ENCODE data around the gene ASIC1. TPM values are rescaled to one million over a fixed set of nuclear protein-coding genes. Genes with fewer than 3 reads are reported as not detected.
"Not testable (repeated sequence)": the region's sequence is repeated elsewhere in the genome, so short reads cannot be mapped to it uniquely, and the experiment has no call there.

The ASIC1 gene
- 0.71 TPM for total RNA-seq
- long read RNA-seq: 0 reads

DNA sequence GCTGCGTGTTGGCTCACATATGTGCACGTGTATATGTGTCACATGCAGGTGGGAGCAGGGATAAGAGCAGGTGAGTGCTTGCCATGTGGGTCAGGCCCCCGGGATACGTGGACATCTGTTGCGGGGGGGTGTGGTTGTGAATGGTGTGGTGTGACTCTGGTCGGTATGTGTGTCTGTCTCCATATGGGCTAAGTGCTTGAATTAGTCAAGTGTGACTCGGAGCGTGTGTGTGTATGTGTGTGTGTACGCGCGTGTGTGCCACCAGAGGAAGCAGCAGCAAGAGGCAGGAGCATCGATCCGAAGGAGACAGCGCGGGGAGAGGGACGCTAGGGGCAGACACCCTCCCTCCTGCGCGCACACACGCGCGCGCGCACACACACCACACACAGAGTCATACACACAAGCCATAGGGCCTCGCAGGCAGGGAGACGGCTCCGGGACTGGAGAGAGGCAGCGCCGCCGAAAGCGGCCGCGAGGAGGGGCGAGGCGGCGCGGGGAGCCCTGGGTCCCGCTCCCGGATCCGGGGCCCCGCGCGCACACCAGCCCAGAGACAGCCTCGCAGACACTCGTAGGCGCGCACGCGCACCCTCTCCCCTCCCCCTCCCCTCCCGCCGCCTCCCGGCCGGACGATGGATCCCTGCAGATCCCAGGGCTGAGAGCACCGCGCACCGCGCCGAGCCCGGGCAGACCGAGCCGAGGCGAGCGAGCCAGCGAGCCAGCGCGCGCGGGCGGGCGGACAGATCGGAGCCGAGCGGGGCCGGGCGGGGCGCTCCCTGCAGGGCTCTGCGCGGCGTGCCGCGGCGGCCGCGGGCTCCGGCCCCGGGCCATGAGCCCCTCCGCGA, at the start of gene ASIC1:
ASIC1 (plus strand) TSS at position 597 of the 842 bp plus-strand sequence. CDS start 1,171 bp downstream, outside the sequence.
- no peak for DNase-seq (ENCODE audit: low spot score)

DNA sequence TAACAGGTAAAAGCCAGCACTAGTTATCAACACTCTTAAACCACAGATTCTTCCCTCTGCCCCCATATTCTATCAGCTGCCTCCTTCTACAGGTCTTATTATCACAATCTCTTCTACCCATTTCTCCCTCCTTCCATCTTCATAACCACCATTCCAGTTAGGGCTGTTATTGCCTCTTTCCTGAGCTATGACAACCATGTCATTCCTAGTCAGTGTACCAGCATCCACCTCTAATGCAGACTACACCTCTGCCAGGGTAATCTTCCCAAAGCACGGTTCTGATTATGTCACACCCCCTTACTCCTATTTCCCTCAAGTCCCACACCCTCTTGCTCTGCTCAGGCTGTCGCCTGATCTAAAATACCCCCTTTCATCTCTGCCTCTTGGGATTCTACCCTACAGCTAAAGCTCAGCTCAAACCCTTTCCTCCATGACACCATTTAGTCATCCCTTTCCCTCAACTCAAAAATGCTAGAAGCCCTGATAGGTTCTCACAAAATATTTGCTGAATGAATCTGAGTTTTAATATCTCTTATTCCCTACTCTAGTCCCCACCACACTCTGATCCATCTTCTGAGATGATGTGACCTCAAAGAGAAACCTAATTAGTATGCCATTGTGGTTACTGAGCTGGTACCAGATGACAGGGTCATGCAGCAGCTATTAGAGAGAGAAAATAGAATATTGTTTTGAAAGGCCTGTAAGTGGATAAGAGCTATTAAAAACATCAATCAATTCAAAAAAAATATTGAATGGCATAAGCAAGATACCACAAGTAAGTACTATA, 43.8 kb upstream of the ASIC1 start:
- no peak for DNase-seq (ENCODE audit: low spot score)

DNA sequence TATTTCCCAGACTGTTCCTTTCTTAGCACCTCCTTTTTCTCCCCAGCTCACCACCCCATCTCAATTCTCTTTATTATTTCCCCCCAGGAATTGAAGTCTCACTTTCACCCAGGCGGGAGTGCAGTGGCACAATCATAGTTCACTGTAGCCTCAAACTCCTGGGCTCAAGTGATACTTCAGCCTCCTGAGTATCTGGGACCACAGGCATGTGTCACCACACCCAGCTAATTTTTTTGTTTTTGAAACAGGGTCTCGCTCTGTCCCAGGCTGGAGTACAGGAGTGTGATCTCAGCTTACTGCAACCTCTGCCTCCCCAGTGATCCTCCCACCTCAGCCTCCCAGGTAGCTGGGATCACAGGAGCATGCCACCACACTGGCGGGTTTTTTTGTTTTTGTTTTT, 43.1 kb upstream of the ASIC1 start:
- DNase-seq (ENCODE audit: low spot score): no peak

DNA sequence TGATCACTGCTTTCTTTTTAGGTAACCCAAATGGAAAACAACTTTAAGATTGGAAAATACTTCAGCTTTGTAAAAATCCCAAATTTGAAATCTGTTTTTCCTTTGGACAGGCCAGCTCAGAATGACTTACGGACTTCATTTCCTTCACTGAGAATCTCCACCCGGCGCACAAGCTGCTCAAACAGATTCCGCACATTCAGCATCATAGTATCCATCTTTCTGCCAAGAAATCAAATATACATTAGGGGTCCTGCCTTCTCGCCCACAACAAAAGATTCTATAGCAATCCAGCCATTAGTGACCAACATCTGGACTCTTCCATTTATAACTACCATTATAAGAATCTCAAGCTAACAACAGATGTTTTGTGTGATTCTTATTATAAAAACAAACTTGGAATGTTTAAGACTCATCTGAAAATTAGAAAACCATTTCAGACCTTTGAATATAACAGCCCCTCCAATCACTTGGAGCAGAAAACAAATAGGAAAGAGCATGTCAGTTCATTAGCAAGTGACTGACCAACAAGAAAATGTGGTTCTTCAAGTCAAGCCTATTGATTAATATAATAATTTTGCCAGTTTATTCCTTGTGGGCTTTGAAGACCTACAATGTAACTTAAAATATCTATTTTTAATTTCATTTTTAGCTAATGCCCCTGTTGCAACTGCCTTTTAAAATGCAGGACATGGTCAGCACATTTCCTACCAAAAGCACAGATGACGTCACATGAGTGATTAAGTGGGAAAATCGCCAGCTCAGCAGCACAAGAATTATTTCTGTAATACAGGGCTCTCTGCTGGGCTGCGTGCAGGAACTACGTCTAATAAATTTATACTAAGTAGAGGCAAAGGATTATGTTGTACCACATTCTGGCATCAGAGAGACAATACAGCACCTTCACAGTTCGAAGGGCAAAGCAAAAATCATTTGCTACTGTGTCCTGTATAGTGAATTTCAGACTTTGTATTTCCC, 40.6 kb upstream of the ASIC1 start:
- no peak for DNase-seq (ENCODE audit: low spot score)

DNA sequence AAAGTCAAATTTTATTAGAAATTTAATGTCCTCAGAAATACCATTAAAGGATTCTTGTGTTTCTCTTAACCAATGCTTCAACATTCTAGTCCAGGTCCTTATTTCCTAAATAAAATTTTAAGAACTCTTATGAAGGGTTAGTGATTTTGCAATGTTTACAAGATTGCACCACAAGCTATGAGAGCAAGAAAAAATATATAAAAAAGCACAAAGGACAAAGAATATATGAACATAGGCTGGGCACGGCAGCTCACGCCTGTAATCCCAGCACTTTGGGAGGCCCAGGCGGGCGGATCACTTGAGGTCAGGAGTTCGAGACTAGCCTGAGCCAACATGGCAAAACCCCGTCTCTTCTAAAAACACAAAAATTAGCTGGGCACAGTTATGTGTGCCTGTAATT, 39.8 kb upstream of the ASIC1 start:
- no peak for DNase-seq (ENCODE audit: low spot score)

DNA sequence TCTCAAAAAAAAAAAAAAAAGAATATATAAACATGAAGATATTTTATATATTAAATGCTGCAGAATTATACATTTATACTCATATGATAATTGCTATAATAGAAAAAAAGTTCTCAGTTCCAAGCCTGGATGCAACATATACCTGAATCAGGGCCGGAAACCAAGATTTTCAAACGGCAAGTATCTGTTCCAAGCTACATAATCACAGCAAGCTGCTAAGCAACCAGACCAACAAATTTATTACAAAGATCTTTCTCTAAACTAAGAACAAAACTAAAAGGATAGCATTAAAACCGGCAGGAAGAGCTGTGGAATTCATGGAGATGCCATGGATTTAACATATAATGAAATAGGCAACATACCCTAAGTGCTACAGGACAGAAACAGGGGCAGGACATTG, 39.2 kb upstream of the ASIC1 start:
- DNase-seq (ENCODE audit: low spot score): no peak

DNA sequence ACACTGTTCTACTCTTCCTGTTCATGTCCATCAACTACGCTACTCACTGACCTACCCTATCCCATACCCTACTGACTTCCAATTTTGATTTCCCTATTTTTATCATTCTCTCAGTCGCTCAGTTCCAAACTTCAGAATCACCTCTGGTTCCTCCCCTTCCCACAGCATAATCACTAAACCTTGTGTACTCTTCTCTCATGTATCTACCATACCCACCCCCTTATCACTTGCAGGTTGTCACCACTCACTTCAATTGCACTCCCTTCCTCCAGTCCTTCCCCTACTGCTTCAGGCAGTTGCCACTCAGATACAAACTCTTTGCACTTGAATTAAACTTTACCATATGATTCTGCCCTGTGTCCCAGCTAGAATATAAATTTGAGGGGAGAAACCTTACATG, 38.4 kb upstream of the ASIC1 start:
- no peak for DNase-seq (ENCODE audit: low spot score)

DNA sequence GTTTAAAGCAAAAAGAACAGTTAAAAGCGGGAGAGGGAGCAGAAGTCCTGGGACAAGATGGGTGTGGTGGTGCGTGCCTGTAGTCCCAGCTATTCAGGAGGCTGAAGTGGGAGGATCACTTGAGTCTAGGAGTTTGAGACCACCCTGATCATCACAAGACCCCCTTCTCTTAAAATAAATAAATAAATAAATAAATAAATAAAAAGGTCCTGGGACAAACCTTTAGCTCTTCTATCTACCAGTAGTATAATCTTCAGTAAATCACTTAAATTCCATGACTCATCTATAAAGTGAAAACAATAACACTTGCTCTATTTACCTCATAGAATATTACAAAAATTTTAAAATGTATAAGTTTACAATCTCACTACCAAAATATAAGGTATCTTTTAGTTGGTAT, 37.9 kb upstream of the ASIC1 start:
- no peak for DNase-seq (ENCODE audit: low spot score)

DNA sequence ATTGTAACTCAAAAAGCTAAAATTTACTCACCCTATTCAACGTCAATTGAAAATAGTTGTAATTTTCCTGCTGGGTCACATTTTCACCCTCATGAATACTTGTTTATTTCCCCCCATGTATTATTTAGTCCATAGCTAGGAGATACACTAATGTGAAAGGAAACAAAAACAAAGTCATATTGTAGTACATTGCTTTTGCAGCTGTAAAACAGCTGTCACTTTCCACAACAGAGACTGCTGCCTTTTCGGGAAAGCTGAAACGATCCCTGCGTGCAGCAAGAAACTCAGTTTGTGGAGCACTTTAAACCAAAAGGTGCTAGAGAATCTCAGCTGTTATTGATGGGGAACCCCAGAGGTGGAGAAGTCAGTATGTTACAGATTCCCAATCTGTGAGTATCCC, 36.4 kb upstream of the ASIC1 start:
- DNase-seq (ENCODE audit: low spot score): no peak

DNA sequence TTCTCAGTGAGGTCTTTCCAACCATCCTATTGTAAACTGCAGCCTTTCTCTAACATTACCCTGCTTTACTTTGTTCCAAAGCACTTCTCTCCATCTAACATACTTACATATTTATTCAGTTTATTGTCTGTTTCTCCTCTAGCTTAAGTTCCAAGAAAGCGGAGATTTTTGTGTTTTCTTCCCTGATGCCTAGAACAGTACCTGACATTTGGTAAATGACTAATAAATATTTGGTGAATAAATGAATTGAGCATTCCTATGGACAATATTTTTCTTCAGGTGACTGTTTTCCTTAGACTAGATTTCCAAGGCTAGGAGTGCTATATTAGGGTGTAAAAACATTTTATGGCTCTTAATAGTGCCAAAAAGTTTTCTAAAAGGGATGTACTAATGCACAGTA, 34.5 kb upstream of the ASIC1 start:
- no peak for DNase-seq (ENCODE audit: low spot score)

DNA sequence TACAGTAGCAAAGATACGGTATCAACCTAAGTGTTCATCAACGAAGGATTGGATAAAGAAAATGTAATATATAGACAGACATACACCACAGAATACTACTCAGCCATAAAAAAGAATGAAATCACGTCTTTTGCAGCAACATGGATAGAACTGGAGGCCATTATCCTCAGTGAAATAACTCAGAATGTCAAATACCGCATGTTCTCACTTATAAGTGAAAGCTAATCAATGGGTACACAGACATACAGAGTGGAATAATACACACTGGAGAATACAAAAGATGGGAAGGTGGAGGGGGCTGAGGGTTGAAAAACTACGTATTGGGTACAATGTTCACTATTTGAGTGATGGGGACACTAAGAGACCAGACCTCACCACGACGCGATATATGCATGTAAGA, 33.2 kb upstream of the ASIC1 start:
- no peak for DNase-seq (ENCODE audit: low spot score)

DNA sequence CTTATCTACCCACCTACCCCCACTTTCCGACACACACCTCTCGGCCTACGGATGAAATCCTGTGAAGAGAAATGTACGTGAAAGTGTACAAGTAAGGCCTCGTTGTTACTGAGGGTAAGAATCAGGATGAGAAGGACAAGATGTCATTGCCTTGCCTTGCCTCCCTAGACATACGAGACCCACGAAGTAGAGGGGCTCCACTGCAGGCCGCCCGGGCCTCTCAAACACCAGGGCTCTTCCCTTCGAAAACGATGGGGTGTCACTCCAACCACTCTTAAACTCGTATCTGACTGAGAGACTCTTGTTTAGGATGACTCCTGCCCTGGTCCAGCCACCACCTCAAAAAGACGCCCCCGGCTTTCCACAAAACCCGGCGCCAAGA, 32.6 kb upstream of the ASIC1 start:
- no peak for DNase-seq (ENCODE audit: low spot score)

DNA sequence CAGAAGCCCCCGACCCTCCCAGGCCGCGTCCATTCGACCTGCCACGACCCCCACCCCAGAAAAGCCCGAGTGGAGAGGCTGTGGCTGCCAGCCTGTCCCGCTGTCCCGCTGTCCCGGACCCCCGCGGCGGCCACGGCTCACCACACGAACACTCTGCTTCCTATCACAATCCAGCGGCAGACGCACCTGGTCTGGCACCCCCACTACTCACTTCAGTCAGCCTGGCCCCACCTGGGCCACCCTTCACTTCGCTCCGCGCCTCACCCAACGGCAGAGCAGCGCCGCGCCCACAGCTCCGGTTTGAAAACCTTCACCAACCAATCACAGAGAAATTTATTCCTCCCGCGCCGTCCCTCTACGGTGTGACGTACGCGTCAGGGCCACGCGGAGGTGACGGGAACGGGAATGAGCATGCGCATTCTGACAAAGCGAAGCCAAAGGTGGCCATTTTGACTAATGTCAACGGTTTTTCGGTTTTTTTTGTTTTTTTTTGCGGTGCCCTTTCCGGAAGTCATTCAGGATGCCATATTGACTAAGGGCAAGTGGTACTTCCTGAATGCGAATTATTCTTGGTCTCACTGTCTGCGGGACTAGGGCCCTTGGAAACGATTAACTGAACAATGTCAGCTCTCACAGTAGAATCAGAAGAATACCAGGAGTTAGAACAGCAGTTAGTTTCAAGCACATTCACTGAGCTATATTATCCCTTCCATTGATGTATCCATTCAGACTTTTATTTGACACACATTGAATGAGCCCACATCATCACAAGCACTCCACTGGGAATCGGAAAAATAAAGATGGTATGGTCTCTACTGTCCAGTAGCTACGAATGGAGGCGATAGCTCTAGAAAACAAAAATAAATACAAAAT, 32.0 kb upstream of the ASIC1 start, which contains the start of gene RACGAP1:
RACGAP1 (minus strand) TSS at position 308 of the 873 bp plus-strand sequence. CDS start 8,779 bp downstream, outside the sequence.
- DNase-seq (ENCODE audit: low spot score): peak; percentile 95

DNA sequence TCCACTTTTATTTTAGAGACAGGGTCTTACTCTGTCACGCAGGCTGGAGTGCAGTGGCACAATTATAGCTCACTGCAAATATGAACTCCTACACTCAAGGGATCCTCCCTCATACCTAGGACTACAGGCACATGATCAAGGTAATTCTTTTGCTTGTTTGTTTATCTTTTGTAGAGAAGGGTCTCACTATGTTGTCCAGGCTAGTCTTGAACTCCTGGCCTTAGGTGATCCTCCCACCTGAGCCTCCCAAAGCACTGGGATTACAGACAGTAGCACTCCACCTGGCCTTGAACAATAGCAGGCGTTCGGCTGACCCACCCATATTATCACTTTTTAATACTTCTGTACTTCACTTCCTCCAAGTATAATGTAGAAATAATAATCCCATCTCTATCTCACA, 30.7 kb upstream of the ASIC1 start:
- DNase-seq (ENCODE audit: low spot score): no peak

DNA sequence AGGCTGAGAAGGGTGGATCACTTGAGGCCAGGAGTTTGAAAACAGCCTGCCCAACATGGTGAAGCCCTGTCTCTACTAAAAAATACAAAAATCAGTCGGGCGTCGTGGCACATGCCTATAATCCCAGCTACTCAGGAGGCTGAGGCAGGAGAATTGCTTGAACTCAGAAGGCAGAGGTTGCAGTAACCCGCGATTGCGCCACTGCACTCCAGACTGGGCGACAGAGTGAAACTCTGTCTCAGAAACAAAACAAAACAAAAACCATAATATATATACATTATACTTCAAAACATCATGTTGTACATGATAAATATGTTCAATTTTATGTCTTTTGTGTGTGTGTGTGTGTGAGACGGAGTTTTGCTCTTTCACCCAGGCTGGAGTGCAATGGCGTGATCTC, 26.9 kb upstream of the ASIC1 start:
- not testable (repeated sequence) for DNase-seq (ENCODE audit: low spot score)

DNA sequence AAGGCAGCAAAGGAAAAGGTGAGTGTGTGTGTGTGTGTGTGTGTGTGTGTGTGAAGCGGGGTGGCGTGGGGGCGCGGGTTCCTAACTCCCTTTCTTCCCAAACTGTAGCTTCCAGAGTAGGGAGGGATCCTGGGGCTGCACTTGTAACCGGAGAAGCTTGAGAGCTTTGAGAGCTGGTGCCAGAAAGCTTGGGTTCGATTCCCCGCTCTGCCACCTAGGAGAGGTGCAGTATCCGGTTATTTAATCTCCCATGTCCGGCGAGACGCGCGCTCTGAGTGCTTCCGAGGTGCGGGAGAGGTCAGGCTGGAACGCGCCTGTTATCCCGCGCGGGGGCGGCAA, 24.9 kb upstream of the ASIC1 start:
- no peak for DNase-seq (ENCODE audit: low spot score)

DNA sequence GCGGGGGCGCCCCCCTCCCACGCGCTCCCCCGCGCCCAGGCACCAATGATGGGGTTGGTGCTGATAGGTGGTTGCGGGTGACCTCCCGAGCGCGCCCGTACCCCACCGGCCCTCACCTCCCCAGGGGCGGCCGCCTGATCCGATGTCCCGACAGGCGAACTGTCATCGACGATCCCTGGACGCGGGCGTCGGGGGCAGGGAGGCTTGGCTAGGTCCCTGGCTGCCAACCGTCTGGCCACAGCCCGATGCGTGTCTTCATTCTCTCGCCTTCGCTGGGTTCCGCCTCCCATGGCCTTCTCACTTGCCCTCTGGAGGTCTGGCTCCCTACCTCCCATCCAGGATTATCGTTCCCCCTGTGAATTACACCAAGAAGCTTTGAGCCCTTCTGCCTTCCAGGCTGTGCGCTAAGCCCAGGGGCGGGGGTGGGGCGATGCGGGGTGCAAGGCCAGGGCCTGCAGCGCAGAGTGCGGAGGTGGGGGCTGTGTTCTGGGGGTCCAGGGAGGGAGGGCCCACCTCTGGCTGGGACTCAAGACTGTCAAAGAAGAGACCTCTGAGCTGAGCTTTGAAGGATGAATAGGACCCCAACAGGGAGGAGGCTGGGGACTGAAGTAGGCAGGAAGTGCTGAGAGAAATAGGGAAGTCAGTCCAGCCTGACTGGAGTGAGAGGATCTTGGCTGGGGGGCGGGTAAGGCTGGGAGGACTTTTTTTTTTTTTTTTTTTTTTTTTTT, 24.4 kb upstream of the ASIC1 start:
- no peak for DNase-seq (ENCODE audit: low spot score)

DNA sequence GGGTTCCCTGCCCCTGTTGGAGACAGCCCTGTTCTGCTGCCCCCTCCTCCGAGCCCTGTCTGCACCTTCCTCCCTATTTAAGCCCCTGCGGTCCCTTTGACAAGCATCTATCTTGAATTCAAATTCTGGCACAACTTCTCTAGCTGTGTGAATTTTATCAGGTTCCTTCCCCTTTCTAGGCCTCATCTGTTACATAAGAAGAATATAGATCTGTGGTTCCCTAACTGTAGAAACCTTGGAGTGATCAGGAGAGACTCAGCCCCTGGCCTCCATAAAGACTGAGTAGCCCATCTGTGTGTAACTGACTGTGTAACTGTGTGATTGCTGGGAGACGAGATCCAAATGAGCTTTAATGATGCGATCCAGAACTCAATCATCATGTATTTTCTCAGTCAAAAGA, 19.1 kb upstream of the ASIC1 start:
- DNase-seq (ENCODE audit: low spot score): no peak

DNA sequence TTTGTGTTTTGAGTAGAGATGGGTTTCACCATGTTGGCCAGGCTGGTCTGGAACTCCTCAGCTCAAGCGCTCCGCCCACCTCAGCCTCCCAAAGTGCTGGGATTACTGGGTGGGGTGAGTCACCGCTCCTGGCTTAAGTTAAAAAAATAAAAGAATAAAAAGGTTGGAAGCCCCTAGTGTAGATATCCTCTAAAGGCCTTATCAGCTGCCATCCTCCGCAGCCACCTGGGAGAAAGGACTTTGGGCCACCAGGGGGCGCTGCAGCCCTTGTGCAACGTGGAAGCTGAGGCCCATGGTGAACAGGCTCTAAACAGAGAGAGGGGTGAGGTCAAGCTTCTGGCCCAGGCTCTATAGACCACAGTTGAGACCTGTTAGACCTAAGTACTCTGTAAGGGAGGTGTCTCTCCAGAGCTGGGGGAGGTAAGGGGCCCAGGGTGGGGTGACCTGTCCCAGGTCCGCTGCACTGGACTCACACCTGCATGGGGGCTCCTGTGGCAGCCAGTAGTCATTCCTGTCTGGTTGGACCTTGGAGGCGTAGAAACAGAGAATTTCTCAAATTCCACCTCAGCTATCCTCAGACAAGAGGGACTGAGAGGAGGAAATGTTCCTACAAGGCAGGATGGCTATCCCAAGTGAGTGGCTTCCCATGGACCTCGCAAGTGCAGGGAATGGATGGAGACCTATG, 18.1 kb upstream of the ASIC1 start:
- DNase-seq (ENCODE audit: low spot score): no peak

All from mesenteric fat pad (tissue), 1 donor.